ENCODE data around the gene OTOP3.

DNA sequence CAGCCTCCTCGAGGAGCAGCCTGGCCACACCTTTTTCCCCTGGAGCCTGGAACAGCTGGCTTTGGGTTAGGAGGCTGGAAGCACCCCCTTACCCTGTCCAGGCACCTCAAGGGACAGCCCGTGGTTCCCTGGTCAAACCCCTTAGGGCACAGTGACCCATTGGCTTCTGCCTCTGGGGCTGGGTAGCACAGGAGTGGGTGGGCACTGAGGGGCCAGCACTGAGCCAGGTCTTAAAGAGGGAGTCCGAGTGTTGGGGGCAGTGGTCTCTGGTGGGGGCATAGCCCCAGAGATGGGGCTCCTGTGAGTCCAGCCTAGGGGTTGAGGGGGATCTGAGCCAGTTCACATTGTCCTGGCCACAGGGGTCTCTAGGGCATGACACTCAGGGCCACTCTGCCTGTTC, 15.4 kb downstream of the OTOP3 start:
- TF ChIP-seq, protein P1, sequence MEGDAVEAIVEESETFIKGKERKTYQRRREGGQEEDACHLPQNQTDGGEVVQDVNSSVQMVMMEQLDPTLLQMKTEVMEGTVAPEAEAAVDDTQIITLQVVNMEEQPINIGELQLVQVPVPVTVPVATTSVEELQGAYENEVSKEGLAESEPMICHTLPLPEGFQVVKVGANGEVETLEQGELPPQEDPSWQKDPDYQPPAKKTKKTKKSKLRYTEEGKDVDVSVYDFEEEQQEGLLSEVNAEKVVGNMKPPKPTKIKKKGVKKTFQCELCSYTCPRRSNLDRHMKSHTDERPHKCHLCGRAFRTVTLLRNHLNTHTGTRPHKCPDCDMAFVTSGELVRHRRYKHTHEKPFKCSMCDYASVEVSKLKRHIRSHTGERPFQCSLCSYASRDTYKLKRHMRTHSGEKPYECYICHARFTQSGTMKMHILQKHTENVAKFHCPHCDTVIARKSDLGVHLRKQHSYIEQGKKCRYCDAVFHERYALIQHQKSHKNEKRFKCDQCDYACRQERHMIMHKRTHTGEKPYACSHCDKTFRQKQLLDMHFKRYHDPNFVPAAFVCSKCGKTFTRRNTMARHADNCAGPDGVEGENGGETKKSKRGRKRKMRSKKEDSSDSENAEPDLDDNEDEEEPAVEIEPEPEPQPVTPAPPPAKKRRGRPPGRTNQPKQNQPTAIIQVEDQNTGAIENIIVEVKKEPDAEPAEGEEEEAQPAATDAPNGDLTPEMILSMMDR (IDR thresholded peaks at IDR 0.05), result no peak
- TF ChIP-seq POLR2AphosphoS5 (IDR thresholded peaks at IDR 0.05) (no peak), EP300 (IDR thresholded peaks at IDR 0.05) (no peak)
